Neuronal stem cell (in vitro differentiated cells): ENCODE data around the gene CCL5.
"Not testable (repeated sequence)": the region's sequence is repeated elsewhere in the genome, so short reads cannot be mapped to it uniquely, and the experiment has no call there.

Experiments used
- DNase-seq: peaks from one replicate; pipeline ENCODE4 v3.0.0-alpha.2; 2013; ENCODE audit warnings: low spot score
- H2AFZ ChIP-seq: one replicate; pipeline ENCODE4 v1.6.1; 2013; ENCODE audit warnings: mild to moderate bottlenecking, low read length, inconsistent platforms
- H2AK5ac ChIP-seq: 2 replicates; pipeline ENCODE4 v1.6.1; 2013; ENCODE audit warnings: low read depth, mild to moderate bottlenecking, inconsistent platforms, low read length, moderate library complexity, mixed read lengths
- H2BK120ac ChIP-seq: 2 replicates; pipeline ENCODE4 v1.6.1; 2013; ENCODE audit warnings: low read depth, mild to moderate bottlenecking, inconsistent platforms, low read length, moderate library complexity, mixed read lengths
- H2BK12ac ChIP-seq: one replicate; pipeline ENCODE4 v1.6.1; 2013; ENCODE audit warnings: low read length, inconsistent platforms
- H2BK15ac ChIP-seq: 2 replicates; pipeline ENCODE4 v1.6.1; 2013; ENCODE audit warnings: mild to moderate bottlenecking, low read length, inconsistent platforms, mixed read lengths
- H2BK5ac ChIP-seq: one replicate; pipeline ENCODE4 v1.6.1; 2013; ENCODE audit warnings: inconsistent platforms, mild to moderate bottlenecking, low read length, moderate library complexity
- H3K14ac ChIP-seq: one replicate; pipeline ENCODE4 v1.6.1; 2013; ENCODE audit warnings: low read length, inconsistent platforms
- H3K18ac ChIP-seq: 2 replicates; pipeline ENCODE4 v1.6.1; 2013; ENCODE audit warnings: low read length, inconsistent platforms
- H3K23ac ChIP-seq: 2 replicates; pipeline ENCODE4 v1.6.1; 2013; ENCODE audit warnings: low read depth, mild to moderate bottlenecking, mixed read lengths, low read length, inconsistent platforms; ENCODE audit not compliant: poor library complexity
- H3K27ac ChIP-seq: replicated peaks from 3 replicates; pipeline ENCODE4 v1.5.1; 2013; ENCODE audit warnings: low read length, inconsistent platforms
- H3K27me3 ChIP-seq, 3 experiments: 2 replicates each; pipeline ENCODE4 v1.6.1; 2013; ENCODE audit warnings: low read length in 3 of 3, mild to moderate bottlenecking in 2 of 3, inconsistent platforms in 1 of 3, low read depth in 1 of 3, mixed read lengths in 1 of 3, moderate library complexity in 1 of 3; ENCODE audit not compliant: control insufficient read depth in 3 of 3, insufficient read depth in 3 of 3
- H3K36me3 ChIP-seq, 2 donors: replicated peaks in 1 of 2; 2 replicates each; pipeline ENCODE4 v1.6.1; 2013; ENCODE audit warnings: low read length in 2 of 2; ENCODE audit not compliant: control insufficient read depth in 2 of 2, insufficient read depth in 2 of 2
- H3K4ac ChIP-seq: 2 replicates; pipeline ENCODE4 v1.6.1; 2013; ENCODE audit warnings: inconsistent platforms, mild to moderate bottlenecking, low read length, moderate library complexity
- H3K4me1 ChIP-seq, 2 donors: 1 replicate in 1 of 2; 2 replicates in 1 of 2; pipeline ENCODE4 v1.6.1; 2013; ENCODE audit warnings: low read length in 2 of 2, low read depth in 1 of 2; ENCODE audit not compliant: control insufficient read depth in 2 of 2, insufficient read depth in 1 of 2
- H3K4me2 ChIP-seq: one replicate; pipeline ENCODE4 v1.6.1; 2013; ENCODE audit warnings: mild to moderate bottlenecking, low read length, inconsistent platforms; ENCODE audit not compliant: insufficient read depth, poor library complexity, severe bottlenecking
- H3K4me3 ChIP-seq, 2 donors: 2 replicates each; pipeline ENCODE4 v1.5.1; 2013; ENCODE audit warnings: low read length in 2 of 2, mild to moderate bottlenecking in 2 of 2, inconsistent platforms in 1 of 2, moderate library complexity in 1 of 2
- H3K79me1 ChIP-seq: one replicate; pipeline ENCODE4 v1.6.1; 2013; ENCODE audit warnings: low read depth, mild to moderate bottlenecking, inconsistent platforms, low read length, moderate library complexity
- H3K9ac ChIP-seq: one replicate; pipeline ENCODE4 v1.6.1; 2013; ENCODE audit warnings: mild to moderate bottlenecking, low read depth, low read length, inconsistent platforms; ENCODE audit not compliant: poor library complexity
- H3K9me3 ChIP-seq, 2 donors: replicated peaks in 1 of 2; 2 replicates each; pipeline versions ENCODE3 to v1.6.1; 2013; ENCODE audit warnings: low read length in 2 of 2, mild to moderate bottlenecking in 2 of 2, inconsistent platforms in 1 of 2, low read depth in 1 of 2, mixed read lengths in 1 of 2, moderate library complexity in 1 of 2; ENCODE audit not compliant: control insufficient read depth in 2 of 2, insufficient read depth in 1 of 2
- H4K8ac ChIP-seq: one replicate; pipeline ENCODE4 v1.6.1; 2013; ENCODE audit warnings: low read depth, mild to moderate bottlenecking, inconsistent platforms, low read length, moderate library complexity
- H4K91ac ChIP-seq: one replicate; pipeline ENCODE4 v1.6.1; 2013; ENCODE audit warnings: low read length, low read depth, mild to moderate bottlenecking, inconsistent platforms; ENCODE audit not compliant: poor library complexity
- WGBS, 2 donors: extraction: QIAGEN DNeasy Blood & Tissue Kit; methylation state at CpG; one replicate each; pipeline ENCODE4 v1.1.7; 2013; ENCODE audit warnings: missing lambda C conversion rate in 2 of 2, mixed read lengths in 1 of 2; ENCODE audit not compliant: insufficient read length in 2 of 2, insufficient replicate concordance in 1 of 2; ENCODE audit errors: extremely low coverage in 2 of 2; 5-methylcytosine and 5-hydroxymethylcytosine counted together

CCL5 gene

GRCh38 chr17:35897772-35898171 is 17.6 kb upstream of the CCL5 start:
- not testable (repeated sequence) for H2BK15ac ChIP-seq, H3K9ac ChIP-seq, H3K14ac ChIP-seq, H2AK5ac ChIP-seq, H3K9me3 ChIP-seq, H2BK12ac ChIP-seq, H3K23ac ChIP-seq, H2BK5ac ChIP-seq, H3K4ac ChIP-seq, H2BK120ac ChIP-seq, H3K4me3 ChIP-seq, H3K27ac ChIP-seq, H4K91ac ChIP-seq, DNase-seq, H4K8ac ChIP-seq, H3K27me3 ChIP-seq, H3K18ac ChIP-seq, H3K36me3 ChIP-seq, H3K4me1 ChIP-seq, H2AFZ ChIP-seq, H3K79me1 ChIP-seq, H3K4me2 ChIP-seq
- no CpG with 5 or more reads among the region's 7 CpGs for WGBS, 2 donors

GRCh38 chr17:35895636-35896587 is 15.8 kb upstream of the CCL5 start:
- DNase-seq = no peak
- Histone ChIP-seq H3K27ac (no peak overlapping the region), H4K8ac (no peak overlapping the region)

GRCh38 chr17:35894206-35894605 is 14.0 kb upstream of the CCL5 start:
- Histone ChIP-seq H3K4me2 (no peak overlapping the region), H2AFZ (no peak overlapping the region)

More at GRCh38 chr17:35895636-35896587, 15.8 kb upstream of the CCL5 start:
- Histone ChIP-seq H2BK120ac (no peak overlapping the region), H3K9me3 (no peaks in the 10 kb centered on the region), H3K9ac (no peak overlapping the region), H3K14ac (no peak overlapping the region), H3K4me2 (no peak overlapping the region), H2BK12ac (no peak overlapping the region), H3K4me1 (no peaks in the 10 kb centered on the region), H4K91ac (no peak overlapping the region), H2BK5ac (no peak overlapping the region), H3K23ac (no peak overlapping the region), H3K18ac (peak overlapping the region; percentile 27), H3K79me1 (no peaks in the 10 kb centered on the region), H3K27me3 (peaks cover 0 to 4% (median 0%) of the 10 kb centered on the region in 3 experiments), H3K36me3 (no peaks in the 10 kb centered on the region), H2BK15ac (no peak overlapping the region), H3K4me3 (no peak overlapping the region), H2AK5ac (no peak overlapping the region), H3K4ac (no peak overlapping the region), H2AFZ (no peak overlapping the region)
- no CpG with 5 or more reads among the region's 14 CpGs for WGBS, 2 donors

GRCh38 chr17:35893751-35894150 is 13.6 kb upstream of the CCL5 start:
- Histone ChIP-seq H3K4me3 (no peak overlapping the region), H2BK5ac (no peak overlapping the region), H4K8ac (no peak overlapping the region), H3K18ac (no peak overlapping the region), H2BK120ac (no peak overlapping the region), H3K27me3 (peaks cover 0 to under 1% (median 0%) of the 10 kb centered on the region in 3 experiments), H2BK15ac (no peak overlapping the region), H3K27ac (no peak overlapping the region), H4K91ac (no peak overlapping the region), H2AFZ (no peak overlapping the region), H3K4me2 (no peak overlapping the region), H2BK12ac (no peak overlapping the region), H3K9me3 (peaks cover 0 to 2% of the 10 kb centered on the region in 2 donors), H3K14ac (no peak overlapping the region), H3K4me1 (peaks cover 0 to 7% of the 10 kb centered on the region in 2 donors), H3K9ac (no peak overlapping the region), H3K4ac (no peak overlapping the region), H3K79me1 (no peaks in the 10 kb centered on the region), H2AK5ac (no peak overlapping the region), H3K23ac (no peak overlapping the region), H3K36me3 (no peaks in the 10 kb centered on the region)
- no peak for DNase-seq
- WGBS, 2 donors = no CpG with 5 or more reads among the region's 4 CpGs

More at GRCh38 chr17:35894206-35894605, 14.0 kb upstream of the CCL5 start:
- H2AK5ac ChIP-seq = no peak overlapping the region
- H3K79me1 ChIP-seq = no peaks in the 10 kb centered on the region
- H4K8ac ChIP-seq = no peak overlapping the region
- H3K4ac ChIP-seq = no peak overlapping the region
- no peaks in the 10 kb centered on the region for H3K27me3 ChIP-seq
- DNase-seq = no peak
- H2BK12ac ChIP-seq = no peak overlapping the region
- H2BK5ac ChIP-seq = no peak overlapping the region
- no peak overlapping the region for H2BK120ac ChIP-seq
- H2BK15ac ChIP-seq = no peak overlapping the region
- no peak overlapping the region for H4K91ac ChIP-seq
- no peak overlapping the region for H3K4me3 ChIP-seq
- peaks cover 0 to 7% of the 10 kb centered on the region in 2 donors for H3K4me1 ChIP-seq
- WGBS, 2 donors = no CpG with 5 or more reads among the region's 7 CpGs
- no peak overlapping the region for H3K14ac ChIP-seq
- H3K23ac ChIP-seq = no peak overlapping the region
- no peak overlapping the region for H3K27ac ChIP-seq
- no peak overlapping the region for H3K18ac ChIP-seq
- H3K36me3 ChIP-seq = no peaks in the 10 kb centered on the region
- H3K9ac ChIP-seq = no peak overlapping the region
- H3K9me3 ChIP-seq = peaks cover 0 to 2% of the 10 kb centered on the region in 2 donors
